Measurements from ENCODE around the gene ME3. TPM values are rescaled to one million over a fixed set of nuclear protein-coding genes. Genes with fewer than 3 reads are reported as not detected.

The ME3 gene
- total and polyA plus RNA-seq, 4 donors: 1.4 to 7.2 (median 2.3) TPM

GRCh38 chr11:86625544-86625943 lies 46.9 kb downstream of the ME3 start:
- H3K4me3 ChIP-seq (ENCODE audit: low read depth in 1 of 3, low read length in 3 of 3): no peak overlapping the region
- no peak overlapping the region for H3K9ac ChIP-seq (ENCODE audit: low read depth in 1 of 2, low read length in 2 of 2)
- H3K27me3 ChIP-seq (ENCODE audit: control insufficient read depth in 4 of 4, insufficient read depth in 4 of 4, low read length in 3 of 4): no peaks in the 10 kb centered on the region
- H3K27ac ChIP-seq (ENCODE audit: low read depth in 1 of 2, low read length in 2 of 2): no peak overlapping the region
- no peaks in the 10 kb centered on the region for H3K4me1 ChIP-seq (ENCODE audit: control insufficient read depth in 4 of 4, insufficient read depth in 4 of 4, low read length in 3 of 4)
- 89% methylated on average over 2 of the region's 2 CpGs for WGBS
- H3K36me3 ChIP-seq (ENCODE audit: control insufficient read depth in 4 of 4, insufficient read depth in 3 of 4, low read depth in 1 of 4, low read length in 3 of 4): no peaks in the 10 kb centered on the region
- DNase-seq (ENCODE audit: low spot score): no peak
- TF ChIP-seq FOXA1 (IDR thresholded peaks at IDR 0.05): no peak
- no peaks in the 10 kb centered on the region for H3K9me3 ChIP-seq (ENCODE audit: control insufficient read depth in 4 of 4, low read length in 3 of 4)

- no peak for TF ChIP-seq EGR1 (IDR thresholded peaks at IDR 0.05; ENCODE audit: low read depth in 2 of 2)
- Histone ChIP-seq H3K9ac (ENCODE audit: low read depth in 1 of 2, low read length in 2 of 2) (no peak overlapping the region), H3K27ac (ENCODE audit: low read depth in 1 of 2, low read length in 2 of 2) (no peak overlapping the region), H3K36me3 (ENCODE audit: control insufficient read depth in 4 of 4, insufficient read depth in 3 of 4, low read depth in 1 of 4, low read length in 3 of 4) (no peaks in the 10 kb centered on the region), H3K9me3 (ENCODE audit: control insufficient read depth in 4 of 4, low read length in 3 of 4) (no peaks in the 10 kb centered on the region), H3K27me3 (ENCODE audit: control insufficient read depth in 4 of 4, insufficient read depth in 4 of 4, low read length in 3 of 4) (no peaks in the 10 kb centered on the region), H3K4me3 (ENCODE audit: low read depth in 1 of 3, low read length in 3 of 3) (no peak overlapping the region), H3K4me1 (ENCODE audit: control insufficient read depth in 4 of 4, insufficient read depth in 4 of 4, low read length in 3 of 4) (no peaks in the 10 kb centered on the region)
- 65% methylated on average over 3 of the region's 3 CpGs for WGBS
- DNase-seq (ENCODE audit: low spot score): no peak
Measured at GRCh38 chr11:86624366-86624765, 48.0 kb downstream of the ME3 start.

GRCh38 chr11:86623736-86624135 lies 48.7 kb downstream of the ME3 start:
- TF ChIP-seq EGR1 (IDR thresholded peaks at IDR 0.05; ENCODE audit: low read depth in 2 of 2): no peak
- TF ChIP-seq CTCF (IDR thresholded peaks at IDR 0.05; ENCODE audit: low read depth, low read length, missing input control): no peak
- no peak for TF ChIP-seq RAD21 (IDR thresholded peaks at IDR 0.05)
- no peak for TF ChIP-seq YY1 (IDR thresholded peaks at IDR 0.05)
- TF ChIP-seq RXRA (IDR thresholded peaks at IDR 0.05): no peak
- TF ChIP-seq HNF4G (IDR thresholded peaks at IDR 0.05): no peak
- no peak for TF ChIP-seq GABPA (IDR thresholded peaks at IDR 0.05 in 1 of 2, conservative IDR thresholded peaks at IDR 0.05 in 1 of 2)
- TF ChIP-seq SP1 (IDR thresholded peaks at IDR 0.05): no peak
- TF ChIP-seq TAF1 (conservative IDR thresholded peaks at IDR 0.05): no peak
- TF ChIP-seq NR2F2 (IDR thresholded peaks at IDR 0.05): no peak
- no peak for TF ChIP-seq HNF4A (conservative IDR thresholded peaks at IDR 0.05)
- no peak for TF ChIP-seq ZBTB33 (IDR thresholded peaks at IDR 0.05)
- TF ChIP-seq FOXA2 (IDR thresholded peaks at IDR 0.05): no peak
- no peak for TF ChIP-seq ATF3 (IDR thresholded peaks at IDR 0.05)
- no peak for TF ChIP-seq JUND (IDR thresholded peaks at IDR 0.05)
- TF ChIP-seq FOXA1 (IDR thresholded peaks at IDR 0.05): no peak
- Histone ChIP-seq H3K4me1 (ENCODE audit: control insufficient read depth in 4 of 4, insufficient read depth in 4 of 4, low read length in 3 of 4) (no peaks in the 10 kb centered on the region), H3K4me3 (ENCODE audit: low read depth in 1 of 3, low read length in 3 of 3) (no peak overlapping the region), H3K27me3 (ENCODE audit: control insufficient read depth in 4 of 4, insufficient read depth in 4 of 4, low read length in 3 of 4) (no peaks in the 10 kb centered on the region), H3K9ac (ENCODE audit: low read depth in 1 of 2, low read length in 2 of 2) (no peak overlapping the region), H3K9me3 (ENCODE audit: control insufficient read depth in 4 of 4, low read length in 3 of 4) (no peaks in the 10 kb centered on the region), H3K36me3 (ENCODE audit: control insufficient read depth in 4 of 4, insufficient read depth in 3 of 4, low read depth in 1 of 4, low read length in 3 of 4) (no peaks in the 10 kb centered on the region), H3K27ac (ENCODE audit: low read depth in 1 of 2, low read length in 2 of 2) (no peak overlapping the region)
- no peak for DNase-seq (ENCODE audit: low spot score)
- 98% methylated on average over 4 of the region's 4 CpGs for WGBS

All from liver (tissue), 9 donors.